NCI-H1694 (cell line): ENCODE measurements around the gene SLFN13.
"Not testable (repeated sequence)": the region's sequence is repeated elsewhere in the genome, so short reads cannot be mapped to it uniquely, and the experiment has no call there.

ENCODE experiments used
- DNase-seq: peaks from one replicate; lab custom pipeline; 2025; lab: John Stamatoyannopoulos, UW

SLFN13 gene

DNA sequence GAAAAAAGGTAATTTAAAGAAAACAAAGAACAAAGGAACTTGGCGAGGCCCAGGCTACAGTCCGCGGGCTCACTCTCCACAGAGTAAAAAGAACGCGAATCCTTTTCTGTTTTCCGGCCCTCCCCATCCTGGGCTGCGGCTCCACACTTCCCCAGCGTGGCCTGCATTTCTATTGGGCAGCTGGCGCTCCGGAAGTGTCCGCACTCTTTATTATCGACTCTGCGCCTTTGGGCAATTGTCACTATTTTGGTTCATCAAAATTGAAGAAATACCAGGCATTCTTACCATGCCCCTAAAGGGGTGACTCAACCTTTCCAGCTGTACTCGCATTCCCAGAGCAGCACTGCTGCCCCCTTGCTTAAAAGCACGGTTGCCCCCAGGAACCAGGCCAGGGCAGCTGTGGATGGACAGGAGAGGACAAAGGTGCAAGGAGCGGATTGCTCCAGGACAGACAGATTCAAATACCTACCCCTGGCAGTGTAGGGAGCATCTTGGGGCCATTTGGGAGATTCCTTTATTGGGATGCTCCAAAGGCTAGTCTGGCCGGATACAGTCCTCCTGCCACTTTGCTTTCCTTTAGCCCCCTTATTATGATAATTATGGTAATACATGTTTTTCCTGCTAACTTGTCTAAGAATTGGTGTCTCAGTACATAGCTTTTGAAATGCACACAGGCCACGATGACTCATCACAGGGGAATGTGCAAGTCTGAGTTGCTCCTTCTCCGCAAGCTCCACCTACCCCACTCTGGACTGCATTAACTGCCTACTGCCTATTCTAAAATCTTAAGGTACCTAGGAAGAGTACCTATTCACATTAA lies 15.3 kb downstream of the SLFN13 start:
- no peak for DNase-seq

DNA sequence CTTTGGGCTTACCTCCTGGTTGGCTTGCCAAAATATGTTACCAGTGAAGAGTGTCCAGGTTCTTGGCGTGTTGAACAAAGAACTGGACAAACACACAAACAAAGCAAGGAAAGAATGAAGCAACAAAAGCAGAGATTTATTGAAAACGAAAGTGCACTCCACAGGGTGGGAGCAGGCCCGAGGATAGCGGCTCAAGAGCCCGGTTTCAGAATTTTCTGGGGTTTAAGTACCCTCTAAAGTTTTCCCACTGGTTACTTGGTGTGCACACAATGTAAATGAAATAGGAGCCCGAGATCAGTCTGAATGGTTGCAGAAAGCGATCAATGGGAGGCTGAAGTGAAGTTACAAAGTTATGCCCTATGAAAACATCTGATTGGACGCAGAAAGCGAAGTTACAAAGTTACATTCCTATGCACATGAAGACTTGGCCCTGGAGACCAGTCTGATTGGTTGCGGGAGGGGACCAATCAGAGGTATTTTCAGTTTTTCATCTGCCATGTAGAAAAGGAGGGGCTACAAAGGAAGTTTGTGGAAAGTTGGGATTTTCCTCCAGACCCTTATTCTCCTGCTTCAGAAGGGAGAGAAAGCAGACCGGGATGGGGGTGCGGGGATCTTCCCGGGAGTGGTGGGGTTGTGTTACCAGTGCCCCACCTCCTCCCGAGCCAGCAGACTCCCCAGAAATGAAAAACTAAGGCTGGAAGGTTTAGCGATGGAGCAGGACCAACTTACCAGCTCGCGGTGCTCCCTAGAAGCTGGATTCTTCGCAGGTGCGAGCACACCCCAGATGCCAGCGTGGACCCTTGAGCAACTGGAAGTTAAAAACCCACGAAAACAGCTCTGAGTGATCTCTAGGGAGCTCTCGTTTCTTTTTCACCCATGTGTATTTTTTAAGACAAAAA lies 16.1 kb downstream of the SLFN13 start, which contains the start of gene SLFN12:
TSS of gene SLFN12 (minus strand) at position 325 of the 899 bp plus-strand sequence. CDS start 9,472 bp downstream, outside the sequence.
- DNase-seq: no peak

DNA sequence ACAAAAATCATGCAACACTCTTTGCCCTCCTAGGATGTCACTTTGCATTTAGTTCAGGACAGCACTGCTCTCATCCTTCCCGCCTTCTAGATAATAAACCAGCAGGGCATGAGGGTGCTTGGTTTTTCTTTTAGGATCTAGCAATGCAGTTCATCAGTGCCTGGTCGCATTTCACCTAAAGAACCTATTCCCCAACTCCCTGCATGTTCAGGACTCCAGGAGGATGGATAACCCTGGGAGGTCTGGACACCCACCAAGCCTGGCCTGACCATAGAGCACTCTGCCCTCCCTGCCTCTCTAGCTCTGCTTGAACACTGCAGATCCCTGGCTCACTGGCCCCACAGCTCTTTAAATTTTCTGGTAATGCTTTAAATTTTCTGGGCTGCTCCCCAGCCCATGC lies 18.9 kb downstream of the SLFN13 start:
- no peak for DNase-seq

DNA sequence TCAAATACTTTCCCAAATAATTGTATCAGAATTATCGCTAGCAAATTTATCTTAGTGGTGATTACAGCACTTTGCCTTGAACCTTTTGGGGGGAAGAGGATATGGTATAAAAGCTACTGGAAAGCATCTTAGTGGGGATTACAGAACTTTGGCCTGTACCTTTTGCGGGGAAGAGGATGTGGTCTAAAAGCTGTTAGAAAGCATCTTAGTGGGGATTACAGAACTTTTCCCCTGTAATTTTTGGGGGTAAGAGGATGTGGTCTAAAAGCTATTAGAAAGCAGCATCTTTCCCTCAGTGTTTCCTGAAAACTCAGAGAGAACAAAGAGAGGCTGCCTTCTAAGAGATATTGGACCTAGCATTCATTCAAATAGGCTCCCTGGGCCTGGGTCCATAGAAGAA lies 20.3 kb downstream of the SLFN13 start:
- no peak for DNase-seq

DNA sequence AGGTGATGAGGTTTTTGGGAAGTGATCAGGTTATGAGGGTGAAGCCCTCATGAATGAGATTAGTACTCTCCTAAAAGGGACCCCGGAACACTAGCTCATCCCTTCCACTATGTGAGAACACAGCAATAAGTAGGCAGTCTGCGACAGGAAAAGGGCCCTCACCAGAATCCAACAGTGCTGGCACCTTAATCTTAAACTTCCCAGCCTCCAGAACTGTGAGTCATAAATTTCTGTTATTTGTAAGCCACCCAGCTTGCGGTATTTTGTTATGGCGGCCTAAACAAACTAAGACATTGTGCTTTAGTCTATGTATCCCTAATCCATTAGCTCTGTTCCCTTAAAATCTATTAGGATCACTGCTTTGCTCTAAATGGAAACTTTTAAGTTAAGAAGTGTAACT lies 24.8 kb downstream of the SLFN13 start:
- no peak for DNase-seq

DNA sequence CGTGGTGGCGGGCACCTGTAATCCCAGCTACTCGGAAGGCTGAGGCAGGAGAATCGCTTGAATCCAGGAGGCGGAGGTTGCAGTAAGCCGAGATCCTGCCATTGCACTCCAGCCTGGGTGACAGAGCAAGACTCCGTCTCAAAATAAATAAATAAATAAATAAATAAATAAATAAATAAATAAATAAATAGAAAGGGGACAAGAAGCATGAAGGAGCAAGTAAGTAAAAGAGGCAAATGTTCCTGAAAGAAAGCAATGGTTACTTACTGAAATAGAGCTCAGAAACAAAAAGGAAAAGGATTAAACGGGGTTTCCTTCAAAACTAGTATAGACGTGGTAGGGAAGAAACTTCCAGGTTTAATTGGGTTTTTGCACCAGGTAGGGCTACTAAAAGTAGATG lies 27.5 kb downstream of the SLFN13 start:
- DNase-seq: not testable (repeated sequence)

- DNase-seq: no peak
Observed at GRCh38 chr17:35416659-35417058, 31.9 kb downstream of the SLFN13 start.

- not testable (repeated sequence) for DNase-seq
Observed at GRCh38 chr17:35414707-35415106, 33.9 kb downstream of the SLFN13 start.

DNA sequence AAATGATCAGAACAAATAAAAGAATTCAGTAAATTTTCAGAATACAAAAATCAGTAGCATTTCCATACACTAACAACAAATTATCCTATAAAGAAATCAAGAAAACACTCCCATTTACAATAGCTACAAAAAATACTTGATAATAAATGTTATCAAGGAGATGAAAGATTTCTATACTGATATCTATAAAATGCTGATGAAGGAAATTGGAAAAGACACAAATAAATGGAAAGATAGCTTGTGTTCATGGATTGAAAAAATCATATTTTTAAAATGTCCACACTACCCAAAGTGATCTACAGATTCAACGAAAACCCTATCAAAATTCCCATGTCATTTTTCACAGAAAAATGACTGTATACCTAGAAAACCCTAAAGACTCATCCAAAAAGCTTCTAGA lies 34.3 kb downstream of the SLFN13 start:
- DNase-seq: no peak

DNA sequence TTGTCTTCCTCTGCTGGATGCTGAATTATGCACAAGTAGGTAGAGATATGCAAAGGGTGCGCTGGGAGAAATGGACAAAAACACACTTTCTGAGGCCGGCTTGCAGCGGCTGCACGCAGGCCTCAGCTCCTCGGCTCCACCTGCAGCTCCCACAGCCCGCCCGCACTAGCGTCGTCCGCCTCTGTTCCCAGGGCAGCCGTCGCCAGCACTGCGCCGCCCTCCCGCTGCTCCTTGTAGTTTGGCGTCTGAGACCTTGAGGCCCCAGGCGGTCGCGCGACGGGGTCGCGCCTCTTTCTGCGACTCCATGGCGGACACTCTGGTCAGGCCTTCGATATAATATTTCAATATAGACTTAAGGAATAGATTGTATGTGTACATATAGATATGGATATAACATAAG lies 41.0 kb downstream of the SLFN13 start:
- no peak for DNase-seq

DNA sequence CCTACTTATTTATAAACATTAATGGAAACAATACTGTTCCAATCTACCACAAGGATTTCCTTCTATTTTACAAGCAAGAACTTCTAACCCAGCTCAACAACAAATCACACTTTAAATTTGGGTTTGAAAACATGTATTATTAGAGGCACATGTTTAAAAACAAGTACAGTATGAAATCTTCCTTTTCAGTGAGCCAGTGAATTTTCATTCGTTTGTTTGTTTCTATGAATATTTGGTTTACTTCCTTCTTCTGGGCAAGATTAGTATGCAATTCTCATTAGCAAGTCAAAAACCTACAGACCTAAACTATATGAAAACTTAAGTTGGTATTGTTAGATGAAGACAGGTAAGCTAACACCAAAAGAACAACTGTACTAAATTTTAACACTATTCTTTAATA lies 42.0 kb downstream of the SLFN13 start:
- DNase-seq: no peak

- no peak for DNase-seq
Observed at GRCh38 chr17:35404360-35404759, 44.2 kb downstream of the SLFN13 start.

DNA sequence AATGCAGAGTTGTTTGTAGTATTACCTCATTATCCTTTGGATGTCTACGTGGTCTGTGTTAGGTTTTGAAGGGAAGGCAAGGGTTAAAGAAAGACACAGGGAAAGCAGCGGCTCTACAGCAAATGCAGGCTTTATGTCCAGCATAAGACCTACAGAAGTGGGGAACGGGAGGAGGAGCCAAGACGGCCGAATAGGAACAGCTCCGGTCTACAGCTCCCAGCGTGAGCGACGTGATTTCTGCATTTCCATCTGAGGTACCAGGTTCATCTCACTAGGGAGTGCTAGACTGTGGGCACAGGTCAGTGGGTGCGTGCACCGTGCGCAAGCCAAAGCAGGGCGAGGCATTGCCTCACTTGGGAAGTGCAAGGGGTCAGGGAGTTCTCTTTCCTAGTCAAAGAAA lies 54.8 kb downstream of the SLFN13 start:
- DNase-seq: not testable (repeated sequence)

DNA sequence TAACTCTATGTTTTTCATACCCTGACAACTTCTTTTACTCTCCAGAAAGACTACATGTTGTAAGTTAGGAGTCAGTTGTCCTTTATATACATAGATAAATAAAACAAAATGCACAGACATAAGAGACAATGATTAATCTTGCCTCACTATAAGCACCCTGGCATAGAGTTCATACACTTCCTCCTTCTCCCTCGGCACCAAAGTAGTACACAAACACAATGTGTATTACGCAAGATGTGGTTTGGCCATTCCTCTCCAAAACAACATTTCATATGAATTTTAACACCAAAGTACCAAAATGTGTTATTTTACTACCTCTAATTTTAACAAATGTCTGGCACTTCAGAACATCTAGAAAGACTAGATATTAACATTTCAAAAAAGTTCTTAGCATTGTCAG lies 57.9 kb downstream of the SLFN13 start:
- no peak for DNase-seq

DNA sequence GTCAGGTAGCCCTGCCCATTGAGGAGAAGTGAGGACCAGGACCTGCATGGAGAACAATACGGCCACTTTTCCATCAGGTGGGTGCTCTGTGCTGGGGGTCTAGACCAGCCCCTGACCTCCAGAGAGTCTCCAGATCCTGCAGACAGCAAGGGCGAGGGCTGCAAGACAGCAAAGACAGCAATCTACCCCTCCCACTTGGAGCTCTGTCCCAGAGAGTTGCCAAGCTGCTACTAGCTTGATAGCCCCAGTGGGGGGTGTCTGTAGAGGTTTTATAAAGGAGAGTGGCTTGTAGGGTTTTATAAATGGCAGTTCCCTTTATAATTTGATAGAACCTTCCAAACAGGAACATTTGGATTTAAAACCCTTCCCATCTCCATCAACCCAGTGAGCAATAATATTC lies 58.4 kb downstream of the SLFN13 start:
- no peak for DNase-seq

DNA sequence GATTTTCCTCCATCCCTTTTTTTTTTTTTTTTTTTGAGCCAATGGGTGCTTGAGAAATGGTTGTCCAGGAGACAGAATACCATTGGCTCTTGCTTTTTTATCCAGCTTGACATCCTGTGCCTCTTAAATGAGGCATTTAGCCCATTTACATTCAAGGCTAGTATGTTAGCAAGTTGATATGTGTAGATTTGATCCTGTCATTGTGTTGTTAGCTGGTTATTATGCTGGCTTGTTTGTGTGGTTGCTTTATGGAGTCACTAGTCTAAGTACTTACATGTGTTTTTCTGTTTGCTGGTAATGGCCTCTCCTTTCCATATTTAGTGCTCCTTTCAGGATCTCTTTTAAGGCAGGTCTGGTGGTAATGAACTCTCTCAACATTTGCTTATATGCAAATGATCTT lies 61.1 kb downstream of the SLFN13 start:
- no peak for DNase-seq
